ENCODE measurements around the gene KCNJ6. TPM values are rescaled to one million over a fixed set of nuclear protein-coding genes. Genes with fewer than 3 reads are reported as not detected.

Gene KCNJ6
- total and polyA plus RNA-seq, 9 of the 15 experiments (the other 6 are each of a cell fraction or from before 2014, with no cell fraction given): 0.06 to 0.21 (median 0.13) TPM; not detected in 1

GRCh38 chr21:37642493-37642892 lies 273.8 kb downstream of the KCNJ6 start (continued):
- peak; percentile 56 for TF ChIP-seq SMC3 (conservative IDR thresholded peaks at IDR 0.05; ENCODE audit: insufficient read depth, low read depth, low read length)
- no peak for TF ChIP-seq ZNF165 (CRISPR knock-in tag; IDR thresholded peaks at IDR 0.05; ENCODE audit: borderline replicate concordance)
- TF ChIP-seq, protein P1, sequence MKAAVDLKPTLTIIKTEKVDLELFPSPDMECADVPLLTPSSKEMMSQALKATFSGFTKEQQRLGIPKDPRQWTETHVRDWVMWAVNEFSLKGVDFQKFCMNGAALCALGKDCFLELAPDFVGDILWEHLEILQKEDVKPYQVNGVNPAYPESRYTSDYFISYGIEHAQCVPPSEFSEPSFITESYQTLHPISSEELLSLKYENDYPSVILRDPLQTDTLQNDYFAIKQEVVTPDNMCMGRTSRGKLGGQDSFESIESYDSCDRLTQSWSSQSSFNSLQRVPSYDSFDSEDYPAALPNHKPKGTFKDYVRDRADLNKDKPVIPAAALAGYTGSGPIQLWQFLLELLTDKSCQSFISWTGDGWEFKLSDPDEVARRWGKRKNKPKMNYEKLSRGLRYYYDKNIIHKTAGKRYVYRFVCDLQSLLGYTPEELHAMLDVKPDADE (conservative IDR thresholded peaks at IDR 0.05; ENCODE audit: control insufficient read depth, low read depth, low read length): no peak
- no peak for TF ChIP-seq BCOR (IDR thresholded peaks at IDR 0.05)
- no peak for TF ChIP-seq MTF1 (CRISPR knock-in tag; IDR thresholded peaks at IDR 0.05; ENCODE audit: borderline replicate concordance)
- no peak for TF ChIP-seq HDAC8 (tag; IDR thresholded peaks at IDR 0.05)
- TF ChIP-seq THAP12 (CRISPR knock-in tag; IDR thresholded peaks at IDR 0.05): no peak
- TF ChIP-seq ARID1B (IDR thresholded peaks at IDR 0.05): no peak
- TF ChIP-seq FOXA1 (IDR thresholded peaks at IDR 0.05; ENCODE audit: borderline replicate concordance): no peak
- TF ChIP-seq, protein P2, sequence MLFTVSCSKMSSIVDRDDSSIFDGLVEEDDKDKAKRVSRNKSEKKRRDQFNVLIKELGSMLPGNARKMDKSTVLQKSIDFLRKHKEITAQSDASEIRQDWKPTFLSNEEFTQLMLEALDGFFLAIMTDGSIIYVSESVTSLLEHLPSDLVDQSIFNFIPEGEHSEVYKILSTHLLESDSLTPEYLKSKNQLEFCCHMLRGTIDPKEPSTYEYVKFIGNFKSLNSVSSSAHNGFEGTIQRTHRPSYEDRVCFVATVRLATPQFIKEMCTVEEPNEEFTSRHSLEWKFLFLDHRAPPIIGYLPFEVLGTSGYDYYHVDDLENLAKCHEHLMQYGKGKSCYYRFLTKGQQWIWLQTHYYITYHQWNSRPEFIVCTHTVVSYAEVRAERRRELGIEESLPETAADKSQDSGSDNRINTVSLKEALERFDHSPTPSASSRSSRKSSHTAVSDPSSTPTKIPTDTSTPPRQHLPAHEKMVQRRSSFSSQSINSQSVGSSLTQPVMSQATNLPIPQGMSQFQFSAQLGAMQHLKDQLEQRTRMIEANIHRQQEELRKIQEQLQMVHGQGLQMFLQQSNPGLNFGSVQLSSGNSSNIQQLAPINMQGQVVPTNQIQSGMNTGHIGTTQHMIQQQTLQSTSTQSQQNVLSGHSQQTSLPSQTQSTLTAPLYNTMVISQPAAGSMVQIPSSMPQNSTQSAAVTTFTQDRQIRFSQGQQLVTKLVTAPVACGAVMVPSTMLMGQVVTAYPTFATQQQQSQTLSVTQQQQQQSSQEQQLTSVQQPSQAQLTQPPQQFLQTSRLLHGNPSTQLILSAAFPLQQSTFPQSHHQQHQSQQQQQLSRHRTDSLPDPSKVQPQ (CRISPR knock-in tag; IDR thresholded peaks at IDR 0.05; ENCODE audit: borderline replicate concordance): no peak
- TF ChIP-seq PHF20 (IDR thresholded peaks at IDR 0.05; ENCODE audit: partially characterized antibody): no peak
- TF ChIP-seq, protein P3, sequence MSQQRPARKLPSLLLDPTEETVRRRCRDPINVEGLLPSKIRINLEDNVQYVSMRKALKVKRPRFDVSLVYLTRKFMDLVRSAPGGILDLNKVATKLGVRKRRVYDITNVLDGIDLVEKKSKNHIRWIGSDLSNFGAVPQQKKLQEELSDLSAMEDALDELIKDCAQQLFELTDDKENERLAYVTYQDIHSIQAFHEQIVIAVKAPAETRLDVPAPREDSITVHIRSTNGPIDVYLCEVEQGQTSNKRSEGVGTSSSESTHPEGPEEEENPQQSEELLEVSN (IDR thresholded peaks at IDR 0.05; ENCODE audit: borderline replicate concordance in 1 of 2, extremely low read depth in 1 of 2, insufficient read depth in 1 of 2, insufficient read length in 1 of 2, low read depth in 1 of 2, low read length in 1 of 2, poor library complexity in 1 of 2, severe bottlenecking in 1 of 2): no peak
- TF ChIP-seq, protein P4, sequence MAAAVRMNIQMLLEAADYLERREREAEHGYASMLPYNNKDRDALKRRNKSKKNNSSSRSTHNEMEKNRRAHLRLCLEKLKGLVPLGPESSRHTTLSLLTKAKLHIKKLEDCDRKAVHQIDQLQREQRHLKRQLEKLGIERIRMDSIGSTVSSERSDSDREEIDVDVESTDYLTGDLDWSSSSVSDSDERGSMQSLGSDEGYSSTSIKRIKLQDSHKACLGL (CRISPR knock-in tag; IDR thresholded peaks at IDR 0.05; ENCODE audit: borderline replicate concordance, poor library complexity, severe bottlenecking): no peak
- no peak for TF ChIP-seq SAFB2 (IDR thresholded peaks at IDR 0.05; ENCODE audit: borderline replicate concordance, low read depth, low read length, severe bottlenecking)
- TF ChIP-seq, protein P5, sequence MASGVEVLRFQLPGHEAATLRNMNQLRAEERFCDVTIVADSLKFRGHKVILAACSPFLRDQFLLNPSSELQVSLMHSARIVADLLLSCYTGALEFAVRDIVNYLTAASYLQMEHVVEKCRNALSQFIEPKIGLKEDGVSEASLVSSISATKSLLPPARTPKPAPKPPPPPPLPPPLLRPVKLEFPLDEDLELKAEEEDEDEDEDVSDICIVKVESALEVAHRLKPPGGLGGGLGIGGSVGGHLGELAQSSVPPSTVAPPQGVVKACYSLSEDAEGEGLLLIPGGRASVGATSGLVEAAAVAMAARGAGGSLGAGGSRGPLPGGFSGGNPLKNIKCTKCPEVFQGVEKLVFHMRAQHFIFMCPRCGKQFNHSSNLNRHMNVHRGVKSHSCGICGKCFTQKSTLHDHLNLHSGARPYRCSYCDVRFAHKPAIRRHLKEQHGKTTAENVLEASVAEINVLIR (CRISPR knock-in tag; IDR thresholded peaks at IDR 0.05): no peak
- no peak for TF ChIP-seq SMARCB1 (IDR thresholded peaks at IDR 0.05; ENCODE audit: insufficient read length, low read depth)
- no peak for TF ChIP-seq CHCHD3 (CRISPR knock-in tag; IDR thresholded peaks at IDR 0.05)

Data from K562 (cell line).